ENCODE data around the gene TRIM9.
A peak's percentile ranks its signal among the peaks of the same experiment; 100 is the strongest.

The TRIM9 gene

DNA sequence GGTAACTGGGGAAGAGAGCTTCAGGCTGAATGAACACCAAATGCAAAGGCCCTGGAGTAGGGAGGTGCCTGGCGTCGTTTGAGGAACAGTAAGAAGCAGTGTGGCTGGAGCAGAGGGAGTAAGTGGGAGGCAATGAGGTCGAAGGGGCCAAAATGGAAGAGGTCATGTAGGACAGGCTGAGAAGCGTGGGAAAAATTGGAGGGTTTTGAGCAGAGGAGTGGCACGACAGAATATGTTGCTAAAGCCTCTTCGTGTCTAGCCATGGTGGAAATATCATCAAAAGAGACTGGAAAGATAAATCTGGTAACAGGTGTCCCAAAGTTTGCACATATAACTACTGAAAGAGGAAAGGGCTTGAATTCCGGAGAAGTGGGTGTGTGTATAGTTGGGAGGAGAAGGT is 1.9 kb downstream of the TRIM9 start:
- DNase-seq = no peak

- no peak for DNase-seq
Observed at GRCh38 chr14:51089278-51089677, 5.6 kb downstream of the TRIM9 start.

GRCh38 chr14:51087031-51087441 is 7.9 kb downstream of the TRIM9 start:
- DNase-seq = no peak

DNA sequence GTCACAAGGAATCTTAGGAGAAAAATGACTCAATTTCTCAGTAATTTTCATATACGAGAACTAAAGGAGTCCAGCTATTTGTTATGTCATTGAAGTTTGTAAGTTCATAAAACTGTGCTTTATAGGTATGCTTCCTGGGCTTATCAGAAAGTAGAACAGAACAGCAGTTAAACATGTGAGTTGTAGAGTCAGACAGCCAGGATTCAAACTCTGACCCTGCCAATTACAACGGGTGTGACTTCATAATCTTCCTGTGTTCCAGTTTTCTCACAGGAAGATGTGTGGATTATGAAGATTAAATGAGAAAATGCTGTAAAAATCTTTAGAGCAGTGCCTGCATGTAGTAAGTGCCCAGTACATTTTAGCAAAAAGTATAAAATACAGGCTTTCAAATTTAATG is 8.9 kb downstream of the TRIM9 start:
- DNase-seq = no peak

DNA sequence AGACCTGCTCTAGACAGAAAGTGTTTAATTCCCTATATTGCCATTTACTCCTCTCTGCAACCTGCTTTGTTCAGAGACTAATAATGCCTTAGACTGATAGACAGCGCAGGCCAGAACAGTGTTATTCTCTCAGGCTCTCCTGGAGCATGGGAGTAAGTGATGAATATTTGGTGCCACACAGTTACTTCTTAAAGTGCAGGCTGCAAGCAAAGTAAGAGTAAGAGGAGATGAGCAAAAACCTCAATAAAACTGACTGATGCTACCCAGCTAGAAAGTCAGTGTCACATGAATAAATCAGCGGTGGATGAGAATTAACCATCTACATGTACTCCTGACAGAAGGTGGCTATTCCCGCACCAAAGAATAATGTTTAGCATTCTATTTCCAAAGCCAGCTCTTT is 9.9 kb downstream of the TRIM9 start:
- DNase-seq = no peak

- DNase-seq = no peak
Observed at GRCh38 chr14:51084507-51084906, 10.4 kb downstream of the TRIM9 start.

DNA sequence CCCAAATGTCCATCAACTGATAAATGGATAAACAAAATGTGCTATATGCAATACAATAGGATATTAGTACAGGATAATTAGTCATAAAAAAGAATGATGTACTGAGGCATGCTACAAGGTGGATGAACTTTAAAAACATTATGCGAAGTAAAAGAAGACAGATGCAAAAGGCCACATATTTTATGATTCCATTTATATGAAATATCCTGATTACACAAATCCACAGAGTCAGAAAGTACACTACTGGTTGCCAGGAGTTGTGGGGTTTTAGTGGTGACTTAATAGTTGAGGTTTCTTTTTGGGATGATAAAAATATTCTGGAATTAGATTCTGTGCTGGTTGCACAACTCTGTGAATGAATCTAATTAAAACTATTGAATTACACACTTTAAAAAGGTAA is 12.6 kb downstream of the TRIM9 start:
- no peak for DNase-seq

DNA sequence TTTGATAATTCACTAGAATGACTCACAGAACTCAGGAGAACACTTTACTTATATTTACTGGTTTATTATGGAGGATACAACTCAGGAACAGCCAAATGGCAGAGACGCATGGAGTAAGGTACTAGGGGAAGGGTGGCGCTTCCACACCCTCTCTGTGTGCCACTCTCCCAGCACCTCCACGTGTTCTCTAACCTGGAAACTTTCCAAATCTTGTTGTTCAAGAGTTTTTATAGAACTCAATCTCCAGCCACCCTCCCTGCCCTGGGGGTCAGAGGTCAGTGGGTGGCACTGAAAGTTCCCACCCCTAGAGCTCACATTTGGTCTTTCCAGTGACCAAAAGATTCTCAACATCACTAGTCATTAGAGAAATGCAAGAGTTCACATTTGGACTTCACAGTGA is 13.2 kb downstream of the TRIM9 start:
- DNase-seq = no peak

DNA sequence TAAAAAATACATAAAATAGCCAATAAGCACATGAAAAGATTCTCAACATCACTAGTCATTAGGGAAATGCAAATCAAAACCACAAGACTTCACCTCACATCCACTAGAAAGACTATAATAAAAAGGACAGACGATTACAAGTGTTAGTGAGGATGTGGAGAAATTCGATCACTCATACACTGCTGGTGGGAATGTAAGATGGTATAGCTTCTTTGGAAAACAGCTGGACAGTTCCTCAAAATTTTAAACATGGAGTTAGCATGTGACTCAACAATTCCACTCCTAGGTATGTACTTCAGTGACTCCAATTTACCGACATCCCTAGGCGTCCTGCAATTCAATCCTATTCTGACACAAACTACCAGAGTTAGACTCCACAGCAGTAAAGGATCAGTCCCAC is 13.7 kb downstream of the TRIM9 start:
- no peak for DNase-seq

DNA sequence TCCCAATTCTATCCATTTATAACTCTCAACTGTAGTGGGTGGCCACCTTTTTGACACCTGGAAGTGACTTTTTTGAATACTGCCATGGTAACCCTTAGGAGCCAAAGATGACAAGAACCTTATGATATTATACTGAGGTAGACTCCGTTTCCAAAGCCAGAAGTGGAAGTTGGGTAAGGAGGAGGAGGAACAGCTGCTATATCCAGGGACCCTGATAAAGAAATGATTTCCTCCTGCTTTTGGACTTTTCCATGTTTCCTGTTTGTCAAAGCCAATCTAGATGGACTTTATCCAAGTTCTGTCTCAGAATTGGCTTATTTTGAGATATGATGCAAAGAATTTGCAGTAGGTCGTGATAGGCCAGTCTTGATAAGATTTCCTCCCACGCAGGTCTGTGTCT is 14.3 kb downstream of the TRIM9 start:
- no peak for DNase-seq

DNA sequence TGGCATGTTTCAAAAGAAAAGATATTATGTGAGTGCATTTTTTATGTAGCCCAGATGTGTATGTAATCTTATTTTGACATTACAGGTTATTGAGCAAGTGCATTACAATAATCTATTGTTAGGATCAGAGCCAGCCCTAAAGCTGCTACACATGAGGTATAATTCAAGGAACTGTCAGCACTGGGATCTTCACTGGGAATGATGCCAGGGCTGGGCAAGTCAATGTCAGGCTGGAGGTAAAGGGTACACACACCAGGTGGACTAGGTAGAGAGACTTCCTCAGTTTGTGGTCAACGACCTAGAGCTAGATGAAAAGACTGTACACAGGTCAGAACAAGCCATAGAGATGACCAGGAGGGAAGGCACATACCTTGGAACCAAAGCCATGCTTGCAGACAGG is 15.4 kb downstream of the TRIM9 start:
- DNase-seq = no peak

- no peak for DNase-seq
Observed at GRCh38 chr14:51079085-51079484, 15.8 kb downstream of the TRIM9 start.

DNA sequence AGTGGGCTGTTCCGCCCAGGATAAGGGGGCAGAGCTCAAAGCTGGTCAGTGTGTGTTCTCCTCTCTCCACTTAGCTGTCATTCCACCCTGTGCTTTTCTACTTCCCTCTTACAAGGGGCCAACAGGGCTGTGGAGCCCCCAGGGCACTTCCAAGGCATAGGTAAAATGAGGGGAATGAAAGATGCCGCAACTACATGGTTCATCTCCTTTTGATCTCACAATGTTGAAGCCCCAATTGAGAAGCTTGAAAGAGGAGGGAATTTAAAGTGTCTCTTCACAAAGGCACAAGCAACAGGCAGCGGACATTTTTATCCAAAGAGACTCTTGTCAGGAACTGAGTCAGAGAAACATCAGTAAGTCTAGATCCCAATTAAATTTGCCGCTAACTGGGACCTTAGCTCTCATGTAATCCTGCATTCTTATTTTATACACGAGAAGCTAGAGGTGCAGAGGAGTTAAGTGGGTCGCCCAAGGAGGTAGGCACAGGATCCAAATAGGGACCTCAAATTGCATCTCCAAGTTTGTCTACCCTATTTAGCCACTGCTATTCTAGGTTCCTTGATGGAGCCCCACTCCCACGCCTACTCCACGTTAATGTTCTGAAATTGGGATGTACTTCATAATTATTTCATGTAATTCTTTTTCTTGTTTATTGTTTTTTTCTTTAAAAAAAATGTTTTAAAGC is 20.1 kb downstream of the TRIM9 start:
- no peak for DNase-seq

DNA sequence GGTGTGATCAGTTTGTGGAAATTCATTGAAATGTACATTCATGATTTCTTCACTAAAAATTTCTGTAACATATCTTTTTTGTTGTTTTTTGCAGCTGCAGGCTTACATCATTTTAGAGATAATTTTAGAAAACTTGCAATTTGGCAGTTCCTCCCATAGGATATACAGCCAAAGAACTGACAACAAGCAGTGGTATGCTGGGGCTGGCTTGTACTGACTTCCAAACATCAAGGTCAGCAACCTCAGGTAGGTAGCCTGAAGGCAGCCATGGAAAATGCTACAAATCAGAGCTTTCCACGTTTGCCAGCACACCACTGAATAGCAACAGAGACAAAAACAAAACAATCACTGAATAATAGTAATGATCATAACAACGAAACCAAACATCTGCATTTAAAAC is 21.2 kb downstream of the TRIM9 start:
- DNase-seq = no peak

GRCh38 chr14:51072976-51073375 is 21.9 kb downstream of the TRIM9 start:
- no peak for DNase-seq

DNA sequence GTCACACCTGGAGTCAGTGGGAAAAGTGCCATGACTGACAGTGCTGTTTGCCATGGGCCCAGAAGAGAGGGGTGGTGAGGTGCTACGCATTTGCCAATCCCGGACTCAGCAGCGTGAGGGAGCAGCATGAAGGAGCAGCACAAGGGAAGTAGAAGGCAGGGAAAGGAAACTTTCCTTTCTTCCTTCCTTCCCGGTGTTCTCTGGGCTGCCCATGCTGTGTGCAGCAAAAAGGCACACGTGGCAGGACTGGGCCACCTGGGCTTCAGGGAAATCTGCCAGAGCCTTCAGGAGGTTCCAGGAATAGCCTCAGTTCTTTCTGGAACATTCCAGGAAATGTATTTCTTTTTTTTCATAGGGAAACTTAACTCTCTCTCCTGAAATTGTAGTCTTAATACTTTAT is 23.0 kb downstream of the TRIM9 start:
- no peak for DNase-seq

- no peak for DNase-seq
Observed at GRCh38 chr14:51070726-51071125, 24.2 kb downstream of the TRIM9 start.

DNA sequence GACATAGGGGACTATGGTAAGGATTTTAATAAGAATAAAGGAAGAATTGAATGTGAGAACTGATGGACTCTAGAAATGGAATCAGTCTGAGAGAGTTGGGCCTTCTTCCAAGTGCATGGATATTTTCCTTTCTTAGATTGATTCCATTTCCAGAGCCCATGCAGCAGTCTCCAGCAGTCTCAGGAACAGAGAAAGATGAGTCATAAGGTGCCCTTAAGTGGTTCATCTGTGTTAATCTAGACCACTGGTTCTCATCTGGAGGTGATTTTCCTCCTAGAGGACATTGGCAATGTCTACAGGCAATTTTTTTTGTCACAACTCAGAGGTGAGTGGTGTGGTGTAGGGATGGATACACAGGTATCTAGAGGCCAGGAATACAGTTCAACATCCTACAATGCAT is 25.9 kb downstream of the TRIM9 start:
- no peak for DNase-seq

GRCh38 chr14:51068268-51068667 is 26.6 kb downstream of the TRIM9 start:
- no peak for DNase-seq

DNA sequence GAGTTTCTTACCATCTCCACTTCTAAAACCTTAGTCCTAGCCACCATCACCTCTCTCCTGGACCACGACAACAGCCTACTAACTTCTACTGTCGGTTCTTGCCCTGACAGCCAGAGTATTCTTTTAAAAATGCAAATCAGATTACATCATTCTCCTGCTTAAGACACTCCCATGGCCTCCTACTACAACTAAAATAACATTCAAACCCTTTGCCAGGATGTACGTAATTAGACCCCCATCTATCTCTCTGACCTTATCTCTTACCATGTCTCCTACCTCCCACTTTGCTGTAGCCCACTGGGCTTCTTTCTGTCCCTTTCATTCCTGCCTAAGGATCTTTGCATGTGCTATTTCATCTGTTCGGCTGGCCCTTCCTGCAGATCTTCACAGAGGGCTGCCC is 27.6 kb downstream of the TRIM9 start:
- no peak for DNase-seq

DNA sequence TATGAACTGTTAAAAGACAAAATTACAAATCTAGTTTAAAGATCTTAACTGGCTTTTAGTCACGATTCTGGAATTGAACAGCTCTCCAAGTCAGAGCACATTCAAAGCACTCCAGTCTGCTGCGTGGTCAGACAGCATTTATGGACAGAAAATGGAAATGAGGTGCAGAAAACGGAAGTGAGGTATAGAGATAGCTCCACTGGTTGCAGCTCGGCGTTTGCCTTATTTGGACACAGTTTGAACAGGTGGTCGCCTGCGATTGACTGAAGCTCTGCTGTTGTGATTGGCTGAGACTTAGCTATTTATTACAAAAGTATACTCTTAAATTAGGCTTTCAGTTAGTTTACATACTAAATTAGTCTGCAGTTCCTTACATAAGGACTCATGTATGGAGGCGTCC is 28.3 kb downstream of the TRIM9 start:
- no peak for DNase-seq

DNA sequence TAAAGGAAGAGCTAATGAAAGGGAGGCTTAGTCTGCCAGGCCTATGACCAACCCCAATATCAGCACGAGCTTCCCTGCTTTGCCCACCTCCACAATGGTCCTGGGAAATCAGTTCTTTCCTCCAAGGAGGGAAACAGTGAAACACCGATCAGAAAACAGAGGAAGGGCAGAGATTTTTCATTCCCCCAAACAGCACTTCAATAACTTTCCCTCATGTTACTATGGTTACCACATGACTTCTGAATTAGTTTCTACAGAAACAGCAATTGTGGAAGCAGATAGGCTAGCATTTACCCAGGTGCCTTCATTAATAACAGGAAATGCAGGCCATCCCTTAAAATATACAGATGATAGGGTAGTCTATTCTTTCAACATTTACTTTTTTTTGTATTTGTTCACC is 35.9 kb downstream of the TRIM9 start:
- no peak for DNase-seq

- DNase-seq = no peak
Observed at GRCh38 chr14:51058382-51058781, 36.5 kb downstream of the TRIM9 start.

- DNase-seq = no peak
Observed at GRCh38 chr14:51056421-51056820, 38.5 kb downstream of the TRIM9 start.

GRCh38 chr14:51053157-51053556 is 41.7 kb downstream of the TRIM9 start:
- peak; percentile 4 for DNase-seq

DNA sequence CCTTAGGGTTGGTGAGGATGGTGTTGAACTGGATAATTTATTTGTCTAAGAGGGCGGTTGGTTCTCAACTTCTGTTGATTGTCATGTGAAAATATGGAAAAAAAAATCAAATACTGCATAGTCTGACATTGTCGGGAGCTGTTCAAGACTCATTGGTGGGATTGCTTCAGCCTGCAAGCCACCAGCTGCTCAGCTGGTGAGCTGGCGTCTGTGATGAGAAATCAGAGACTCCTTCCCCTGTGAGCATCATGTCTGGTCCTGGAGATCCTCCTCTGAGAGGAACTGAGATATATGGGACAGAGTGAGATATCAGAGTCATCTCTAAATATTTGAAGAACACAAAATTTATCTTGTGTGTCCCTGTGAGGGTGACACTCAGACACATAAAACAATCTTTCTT is 49.9 kb downstream of the TRIM9 start:
- DNase-seq = no peak
